Stimulated activated CD8-positive, alpha-beta memory T cell treated with anti-CD3 and anti-CD28 coated beads, Interleukin-4, amount 100 ng/mL, for 1 hour (primary cell): ENCODE results near the gene CLDN6.

Experiments
- DNase-seq, 2 donors: peaks; one replicate each; pipeline ENCODE4 v3.0.0-alpha.2; 2020; ENCODE audit warnings: low read depth in 2 of 2, low spot score in 1 of 2

The CLDN6 gene

DNA sequence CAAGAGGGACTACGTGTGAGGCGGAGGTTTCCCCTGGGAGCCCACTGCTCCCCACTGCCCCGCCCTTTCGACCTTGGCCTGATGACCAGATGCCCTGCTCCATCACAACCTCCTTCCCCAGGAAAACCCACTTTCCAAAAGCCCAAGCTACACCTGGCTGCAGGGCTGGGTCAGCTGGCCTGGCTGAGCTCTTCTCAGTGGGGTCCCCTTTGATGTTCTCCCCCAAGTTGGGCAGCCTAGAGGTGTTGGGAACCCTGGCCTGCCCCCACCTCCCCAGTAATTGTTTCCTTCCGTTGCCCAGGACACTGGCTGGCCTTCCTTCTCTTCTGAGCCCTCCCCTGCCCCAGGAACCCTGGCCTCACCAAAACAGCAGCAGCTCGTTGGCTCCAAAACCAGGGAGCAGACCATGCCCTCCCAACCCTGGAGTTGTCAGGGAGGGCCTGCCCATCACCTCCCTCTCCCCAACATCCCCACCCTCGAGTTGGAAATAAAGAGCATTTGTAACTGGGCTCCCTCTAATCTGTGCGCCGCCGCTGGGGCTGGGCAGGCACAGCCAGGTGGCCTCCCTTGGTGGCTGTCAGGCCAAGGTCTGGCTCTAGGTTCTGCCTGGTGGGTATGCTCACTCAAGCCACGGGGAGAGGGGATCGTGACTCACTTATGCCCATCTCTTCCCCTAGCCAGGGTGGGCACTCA is 3.8 kb downstream of the CLDN6 start:
- no peak for DNase-seq

DNA sequence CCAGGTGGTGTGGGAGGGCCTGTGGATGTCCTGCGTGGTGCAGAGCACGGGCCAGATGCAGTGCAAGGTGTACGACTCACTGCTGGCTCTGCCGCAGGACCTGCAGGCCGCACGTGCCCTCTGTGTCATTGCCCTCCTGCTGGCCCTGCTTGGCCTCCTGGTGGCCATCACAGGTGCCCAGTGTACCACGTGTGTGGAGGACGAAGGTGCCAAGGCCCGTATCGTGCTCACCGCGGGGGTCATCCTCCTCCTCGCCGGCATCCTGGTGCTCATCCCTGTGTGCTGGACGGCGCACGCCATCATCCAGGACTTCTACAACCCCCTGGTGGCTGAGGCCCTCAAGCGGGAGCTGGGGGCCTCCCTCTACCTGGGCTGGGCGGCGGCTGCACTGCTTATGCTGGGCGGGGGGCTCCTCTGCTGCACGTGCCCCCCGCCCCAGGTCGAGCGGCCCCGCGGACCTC is 4.5 kb downstream of the CLDN6 start:
- DNase-seq = no peak

DNA sequence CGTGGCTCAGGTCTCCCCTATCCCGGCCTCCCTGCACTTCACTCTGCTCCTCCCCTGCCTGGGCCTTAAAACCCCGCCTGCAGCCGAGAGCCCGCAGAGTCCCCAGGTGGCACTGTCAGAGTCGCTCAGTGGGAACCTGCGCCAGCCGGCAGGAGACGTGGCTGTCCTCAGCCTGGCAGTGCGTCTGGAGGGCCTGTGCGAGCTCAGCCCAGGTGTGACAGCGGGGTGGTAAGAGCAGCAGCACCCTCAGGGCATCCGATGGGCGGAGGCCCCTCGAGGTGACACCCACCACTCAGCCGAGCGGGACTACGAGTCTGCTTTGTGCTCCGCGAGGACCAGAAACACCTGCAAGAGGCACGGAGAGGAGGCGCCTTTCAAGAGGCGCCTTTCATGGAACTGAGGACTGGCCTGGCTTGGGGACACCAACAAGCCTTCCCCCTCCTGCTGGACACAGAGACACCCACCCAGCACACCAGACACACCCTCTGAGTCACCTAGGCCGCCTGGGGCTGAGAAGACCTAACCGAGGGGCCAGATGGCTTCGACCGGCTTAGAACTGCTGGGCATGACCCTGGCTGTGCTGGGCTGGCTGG is 5.1 kb downstream of the CLDN6 start, which contains the start of gene CLDN9:
Gene CLDN9, plus strand, starts transcription at position 96 of the 593 bp plus-strand sequence. Its CDS starts 440 bp downstream, at position 536.
- DNase-seq = no peak

DNA sequence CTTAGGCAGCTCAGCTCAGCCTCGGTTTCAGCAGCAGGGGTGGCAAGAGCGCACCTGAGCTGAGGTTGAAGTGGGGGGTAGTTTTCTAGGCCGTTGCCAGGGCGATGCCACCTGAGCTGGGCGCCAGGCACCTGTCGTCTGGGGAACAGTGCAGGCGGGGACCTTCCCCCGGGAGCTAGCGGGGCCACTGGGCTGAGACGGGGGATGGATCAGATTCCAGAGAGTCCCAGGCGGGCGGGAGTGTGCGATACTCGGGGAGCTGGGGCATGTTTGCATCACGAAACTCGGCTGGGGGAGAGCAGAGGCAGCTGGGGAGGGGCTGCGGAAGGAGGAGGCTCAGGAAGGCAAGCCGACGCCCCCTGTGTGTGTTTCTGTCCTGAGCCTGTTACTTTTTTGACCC is 5.7 kb downstream of the CLDN6 start:
- DNase-seq = no peak

DNA sequence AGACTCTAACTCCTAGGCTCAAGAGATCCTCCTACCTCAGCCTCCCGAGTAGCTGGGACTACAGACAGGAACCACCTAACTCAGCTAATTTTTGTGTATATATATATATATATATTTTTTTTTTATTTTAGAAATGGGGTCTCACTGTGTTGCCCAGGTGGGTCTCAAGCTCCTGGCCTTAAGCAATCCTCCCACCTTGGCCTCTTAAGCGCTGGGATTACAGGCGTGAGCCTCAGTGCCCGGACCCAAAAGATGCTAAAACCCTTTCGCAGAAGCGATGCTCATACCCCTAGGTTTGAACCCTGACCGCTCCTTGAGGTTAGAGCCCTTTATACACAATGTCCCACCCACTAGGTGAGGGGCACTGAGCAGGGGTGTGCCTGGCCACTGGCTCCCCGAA is 7.5 kb downstream of the CLDN6 start:
- no peak for DNase-seq

DNA sequence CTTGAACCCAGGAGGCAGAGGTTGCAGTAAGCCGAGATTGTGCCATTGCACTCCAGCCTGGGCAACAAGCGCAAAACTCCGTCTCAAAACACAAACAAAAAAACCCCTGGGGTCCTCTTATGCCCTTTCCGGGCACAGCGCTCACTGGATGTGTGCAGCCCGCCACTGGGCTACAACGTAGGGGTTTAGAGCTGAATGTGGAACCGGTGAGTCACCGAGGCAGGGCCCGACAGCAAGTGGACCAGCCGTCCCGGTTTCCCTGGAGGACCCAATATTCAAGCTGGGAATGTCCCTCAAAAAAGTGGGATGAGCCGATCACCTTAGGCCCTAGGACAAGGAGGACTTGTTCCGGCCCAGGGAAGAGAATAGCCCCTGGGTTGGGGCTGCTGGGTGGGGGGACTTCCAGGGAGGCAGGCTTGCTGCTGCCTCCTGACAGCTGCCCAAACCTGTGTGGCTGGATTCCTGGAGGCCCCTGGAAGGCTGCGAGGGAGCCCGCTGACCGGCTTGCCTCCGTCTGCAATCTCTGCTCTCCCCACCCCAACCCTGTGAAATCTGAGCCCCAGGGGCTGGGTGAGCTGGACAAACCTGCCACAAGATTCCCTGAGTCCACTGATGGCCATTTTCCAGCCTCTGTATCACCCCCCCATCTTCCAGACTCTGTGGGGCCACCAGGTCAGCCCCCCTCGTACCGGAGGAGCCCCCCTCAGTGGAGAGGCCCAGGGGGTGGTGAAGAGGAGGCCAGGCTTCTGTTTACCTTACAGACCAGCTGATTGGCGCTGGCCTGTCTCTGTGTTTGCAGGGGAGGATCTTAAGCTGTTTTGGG is 8.2 kb downstream of the CLDN6 start:
- DNase-seq = no peak

DNA sequence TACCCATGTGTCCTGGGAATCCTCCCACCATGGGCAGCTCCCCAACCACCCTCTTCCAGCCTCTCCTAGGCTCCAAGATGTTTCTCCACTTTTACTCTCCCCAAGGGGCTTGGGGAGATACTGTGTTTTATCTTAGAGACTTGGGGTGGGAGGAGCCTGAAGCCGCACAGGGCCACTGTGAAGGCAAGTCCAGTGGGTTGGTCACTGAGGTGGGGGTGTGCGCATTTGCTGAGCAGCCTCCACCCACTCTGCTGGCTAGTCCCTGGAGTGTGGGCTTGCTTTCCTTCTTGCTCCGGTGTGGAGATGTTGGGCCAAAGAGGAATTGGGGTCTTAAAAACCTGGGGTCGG is 9.3 kb downstream of the CLDN6 start:
- no peak for DNase-seq

DNA sequence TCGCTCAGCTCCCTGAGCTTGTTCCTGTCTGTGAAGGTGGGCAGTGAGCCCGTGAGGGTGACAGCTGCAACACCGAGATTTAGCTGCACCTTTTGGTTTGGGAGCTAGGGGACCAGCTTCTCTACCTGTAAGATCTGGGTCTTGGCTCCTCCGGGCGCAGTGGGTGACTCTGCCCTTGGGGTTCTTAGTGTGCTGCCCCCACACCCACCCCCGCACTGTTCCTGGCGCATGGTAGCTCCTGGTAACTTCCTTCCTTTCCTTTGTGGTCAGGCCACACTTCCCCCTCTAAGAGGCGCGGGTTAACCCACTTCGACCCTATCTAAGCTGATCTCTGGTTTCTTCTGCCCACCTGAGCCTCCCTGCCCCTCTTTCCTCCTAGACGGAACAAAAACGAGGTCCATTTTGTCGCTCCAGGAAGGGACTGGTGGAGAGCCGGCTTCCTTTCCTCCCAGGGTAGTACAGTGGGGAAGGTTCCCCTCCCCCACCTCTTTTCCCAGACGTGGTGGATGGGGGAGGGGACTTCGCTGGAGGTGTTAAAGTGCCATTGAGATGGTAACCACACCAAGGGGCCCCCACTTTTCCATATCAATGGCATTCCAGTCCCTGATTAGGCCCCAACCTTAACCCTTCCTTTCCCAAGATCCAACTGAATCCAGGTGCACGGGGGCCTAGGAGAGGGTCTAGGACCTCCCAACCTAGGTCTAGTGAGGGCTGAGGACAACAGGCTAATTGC is 9.9 kb downstream of the CLDN6 start:
- no peak for DNase-seq

DNA sequence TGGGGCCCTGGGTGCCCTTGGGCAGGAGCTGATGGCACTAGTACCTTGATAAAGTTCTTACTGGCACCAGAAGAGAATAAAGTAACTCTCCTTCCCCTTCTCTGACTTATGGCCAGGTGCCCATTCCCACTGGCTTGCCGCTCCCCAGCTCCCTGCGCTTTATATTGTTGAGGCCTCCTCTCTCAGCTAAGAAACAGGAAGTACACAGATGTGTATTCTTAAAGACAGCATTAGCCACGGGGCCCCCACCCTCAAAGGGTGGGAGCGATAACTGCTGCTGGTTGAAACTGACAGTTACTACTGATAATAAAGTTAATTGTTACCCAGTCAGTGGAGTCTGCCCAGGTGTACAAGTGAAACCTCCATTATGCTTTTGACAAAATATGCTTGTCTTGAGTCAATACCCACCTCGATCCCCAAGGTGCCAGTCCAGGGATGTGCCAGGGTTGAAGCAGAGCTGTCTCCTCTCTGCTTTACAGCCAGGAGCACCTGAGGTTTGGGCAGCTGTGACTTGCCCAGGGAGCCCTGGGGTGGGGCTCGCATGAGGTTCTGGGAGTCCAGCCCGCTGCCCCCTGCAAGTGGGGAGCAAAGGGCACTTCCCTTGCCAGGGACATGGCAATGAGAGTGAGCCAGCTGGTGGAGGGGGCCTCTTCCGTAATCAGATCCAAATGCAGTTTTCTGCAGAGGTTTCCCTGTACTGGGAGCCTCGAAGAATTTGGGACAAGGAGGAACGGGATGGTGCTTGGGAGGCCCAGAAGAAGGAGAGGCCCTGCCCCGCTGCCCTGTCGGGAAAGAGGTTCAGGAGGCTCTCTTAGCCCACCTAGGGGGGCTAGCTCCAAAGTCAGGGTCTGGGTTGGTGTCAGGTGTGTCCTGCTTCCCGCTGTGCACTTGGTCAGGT is 10.7 kb downstream of the CLDN6 start:
- DNase-seq = no peak

DNA sequence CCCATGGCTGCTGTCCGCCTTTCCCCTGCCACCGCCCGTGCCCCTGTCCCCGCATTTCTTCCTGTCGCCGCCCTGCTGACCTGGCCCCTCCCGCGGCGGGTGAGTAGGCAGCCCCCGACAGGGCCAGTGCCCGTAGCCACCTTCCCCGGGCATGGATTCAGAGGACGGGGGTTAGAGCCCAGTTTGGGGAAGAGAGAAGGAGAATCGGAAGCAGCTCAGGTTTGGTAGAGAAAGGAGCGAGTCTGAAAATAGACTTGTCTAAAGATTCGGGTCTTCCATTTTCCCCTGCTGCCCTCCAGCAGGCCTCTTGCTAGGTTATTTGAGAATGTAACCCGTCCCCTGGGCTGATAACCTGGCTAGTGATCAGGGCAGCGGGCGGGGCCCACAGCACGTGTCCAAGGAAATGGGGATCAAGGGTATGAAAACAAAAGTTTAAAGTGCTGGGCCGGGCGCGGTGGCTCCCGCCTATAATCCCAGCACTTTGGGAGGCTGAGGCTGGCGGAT is 13.2 kb downstream of the CLDN6 start:
- no peak for DNase-seq

DNA sequence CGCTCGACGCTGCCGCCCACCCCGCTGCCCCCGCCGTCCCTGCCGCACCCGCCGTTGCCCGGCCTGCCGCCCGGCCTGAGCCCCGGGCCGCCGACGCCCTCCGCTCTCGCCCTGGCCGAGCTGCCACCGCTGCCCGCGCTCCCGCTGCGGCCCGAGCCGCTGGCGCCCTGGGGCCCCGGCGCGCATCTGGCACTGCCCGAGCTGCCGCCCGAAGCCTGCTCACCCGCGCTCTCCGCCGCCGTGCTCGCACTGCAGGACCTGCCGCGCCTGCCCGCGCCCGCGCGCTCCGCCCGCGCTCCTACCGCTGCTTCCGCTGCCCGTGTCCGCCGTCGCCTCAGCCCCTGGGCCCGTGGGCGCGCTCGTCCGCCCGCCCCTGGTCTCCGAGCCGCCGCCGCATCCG is 13.7 kb downstream of the CLDN6 start:
- DNase-seq = no peak

DNA sequence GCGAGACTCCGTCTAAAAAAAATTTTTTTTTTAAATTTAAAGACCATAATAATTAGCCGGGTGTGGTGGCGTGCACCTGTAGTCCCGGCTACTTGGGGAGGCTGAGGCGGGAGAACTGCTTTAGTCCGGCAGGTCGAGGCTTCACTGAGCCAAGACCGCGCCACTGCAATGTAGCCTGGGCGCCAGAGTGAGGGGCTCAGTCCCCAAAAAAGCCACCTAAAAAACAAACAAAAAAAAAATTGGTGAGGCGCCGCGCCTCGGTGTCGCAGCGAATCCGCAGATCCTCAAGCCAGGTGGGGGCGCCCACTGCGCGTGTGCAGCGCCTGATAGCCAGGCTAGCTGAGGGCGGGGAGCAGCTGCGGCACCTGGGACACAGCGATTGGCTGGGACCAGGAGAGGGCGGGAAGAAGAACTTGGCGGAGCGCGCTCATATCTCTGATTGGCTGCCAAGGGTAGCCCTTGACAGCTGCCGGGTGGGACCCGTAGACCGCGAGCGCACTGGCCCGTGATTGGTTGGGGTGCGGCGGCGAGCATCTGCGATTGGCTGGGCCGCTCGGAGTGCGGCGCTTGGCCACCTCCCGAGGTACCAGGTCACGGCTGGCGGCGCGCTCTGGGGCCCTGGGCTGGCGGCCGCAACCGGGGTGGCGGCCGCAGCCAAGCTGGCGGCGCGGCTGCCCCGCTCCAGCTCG is 14.3 kb downstream of the CLDN6 start:
- peak; percentile 81 to 94 for DNase-seq

DNA sequence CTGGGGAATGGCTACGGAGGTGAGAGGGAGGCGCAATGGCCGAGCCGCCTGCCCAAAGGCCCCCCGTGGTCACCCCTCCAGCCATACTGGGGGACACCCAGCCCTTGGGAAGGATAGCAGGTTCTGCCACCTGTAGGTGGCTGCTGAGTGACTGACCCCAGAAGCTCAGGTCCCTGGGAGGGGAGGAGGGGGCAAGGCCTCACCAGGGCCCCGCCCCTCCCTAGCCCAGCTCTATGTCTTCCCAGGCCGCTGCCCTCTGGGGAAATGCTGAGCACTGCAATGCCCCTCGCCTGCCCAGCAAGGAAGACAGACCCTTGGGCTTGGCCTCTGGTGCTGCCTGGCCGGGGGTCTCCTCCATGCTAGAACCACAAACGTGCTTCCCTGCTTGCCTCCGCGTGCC is 16.7 kb downstream of the CLDN6 start:
- no peak for DNase-seq

DNA sequence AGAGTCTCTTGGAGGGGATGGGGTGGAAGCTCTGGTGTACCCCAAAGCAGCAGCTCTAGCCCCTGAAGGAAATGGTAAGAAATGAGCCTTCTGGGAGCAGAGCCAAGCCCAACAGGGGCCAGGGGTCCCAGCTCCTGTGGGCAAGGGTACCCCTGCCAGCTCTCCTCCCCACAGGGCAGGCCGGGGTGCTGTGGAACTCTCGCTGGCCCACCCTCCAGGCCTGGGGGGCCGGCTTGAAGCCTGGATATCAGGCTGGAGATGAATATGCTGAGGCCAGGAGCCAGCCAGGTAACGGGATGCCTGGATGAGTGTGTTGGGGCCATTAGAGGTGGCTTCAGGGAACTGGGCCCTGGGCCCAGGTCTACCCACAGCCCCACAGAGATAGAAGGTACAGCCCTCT is 17.4 kb downstream of the CLDN6 start:
- DNase-seq = no peak

DNA sequence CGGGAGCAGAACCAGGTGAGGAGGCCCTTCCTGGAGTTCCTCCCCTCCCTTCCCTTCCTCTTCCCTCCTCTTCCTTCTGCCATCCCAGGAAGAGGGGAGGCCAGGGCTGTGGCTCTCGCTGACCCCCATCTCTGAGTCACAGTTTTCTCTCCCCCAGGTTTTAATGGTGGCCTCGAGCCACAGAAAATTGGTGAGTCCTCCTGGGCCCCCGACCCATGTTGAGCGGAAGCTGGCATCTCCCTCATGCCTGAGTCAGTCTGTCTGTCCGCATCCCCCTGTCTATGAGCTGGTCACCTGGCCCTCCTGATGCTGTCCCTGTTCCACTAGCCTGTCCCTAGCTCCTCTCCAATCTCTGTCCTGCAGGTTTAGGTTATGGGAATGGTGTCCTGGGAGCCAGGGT is 18.1 kb downstream of the CLDN6 start:
- DNase-seq = no peak

DNA sequence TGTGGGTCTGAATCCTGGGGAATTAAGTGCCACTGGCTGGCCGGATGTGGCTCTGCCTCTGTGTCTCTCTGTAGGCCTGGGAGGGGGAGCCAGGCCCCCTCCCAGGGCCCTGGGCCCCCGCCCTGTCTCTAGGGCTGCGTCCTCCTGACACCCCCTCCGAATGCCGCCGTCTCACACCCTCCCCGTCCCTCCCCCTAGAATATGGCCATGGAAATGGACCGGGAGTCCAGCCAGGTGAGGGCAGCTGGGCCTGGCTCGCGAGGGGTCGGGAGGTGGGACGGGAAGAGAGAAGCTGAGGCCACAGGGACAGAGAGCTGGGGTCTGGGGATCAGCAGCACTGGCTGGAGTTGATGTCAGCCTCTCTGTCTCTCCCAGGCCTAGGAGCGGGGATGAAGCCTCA is 21.7 kb downstream of the CLDN6 start:
- no peak for DNase-seq

DNA sequence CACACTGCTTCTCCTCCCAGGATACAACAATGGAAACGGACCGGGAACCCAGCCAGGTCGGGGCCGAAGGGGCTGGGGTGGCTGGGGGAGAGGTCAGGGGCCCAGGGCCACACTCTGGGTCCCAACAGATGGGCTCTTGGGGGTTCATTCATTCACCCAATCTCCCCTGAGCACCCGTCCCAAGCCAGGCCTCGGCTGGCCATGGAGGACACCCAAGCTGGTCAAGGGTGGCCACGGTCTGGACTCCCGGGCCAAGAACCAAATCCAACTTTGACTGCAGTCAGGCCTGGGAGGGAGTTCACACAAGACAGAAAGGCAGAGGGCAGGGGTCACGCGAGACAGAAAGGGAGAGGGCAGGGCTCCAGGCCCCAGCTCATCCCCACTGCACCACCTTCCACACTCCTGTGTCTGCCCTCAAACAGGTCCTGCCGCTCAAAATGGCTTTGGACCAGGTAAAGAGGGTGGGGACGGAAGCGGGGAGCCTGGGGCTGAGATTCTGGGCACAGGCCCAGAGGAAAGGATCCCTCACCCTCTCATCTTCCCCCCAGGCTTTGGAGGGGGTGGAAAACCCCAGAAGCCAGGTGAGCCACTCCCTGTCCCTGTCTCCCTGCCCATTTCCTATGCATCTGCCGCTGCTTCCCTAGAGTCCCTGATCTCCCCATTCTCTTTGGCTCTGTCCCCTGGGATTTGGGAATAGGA is 25.5 kb downstream of the CLDN6 start:
- no peak for DNase-seq

DNA sequence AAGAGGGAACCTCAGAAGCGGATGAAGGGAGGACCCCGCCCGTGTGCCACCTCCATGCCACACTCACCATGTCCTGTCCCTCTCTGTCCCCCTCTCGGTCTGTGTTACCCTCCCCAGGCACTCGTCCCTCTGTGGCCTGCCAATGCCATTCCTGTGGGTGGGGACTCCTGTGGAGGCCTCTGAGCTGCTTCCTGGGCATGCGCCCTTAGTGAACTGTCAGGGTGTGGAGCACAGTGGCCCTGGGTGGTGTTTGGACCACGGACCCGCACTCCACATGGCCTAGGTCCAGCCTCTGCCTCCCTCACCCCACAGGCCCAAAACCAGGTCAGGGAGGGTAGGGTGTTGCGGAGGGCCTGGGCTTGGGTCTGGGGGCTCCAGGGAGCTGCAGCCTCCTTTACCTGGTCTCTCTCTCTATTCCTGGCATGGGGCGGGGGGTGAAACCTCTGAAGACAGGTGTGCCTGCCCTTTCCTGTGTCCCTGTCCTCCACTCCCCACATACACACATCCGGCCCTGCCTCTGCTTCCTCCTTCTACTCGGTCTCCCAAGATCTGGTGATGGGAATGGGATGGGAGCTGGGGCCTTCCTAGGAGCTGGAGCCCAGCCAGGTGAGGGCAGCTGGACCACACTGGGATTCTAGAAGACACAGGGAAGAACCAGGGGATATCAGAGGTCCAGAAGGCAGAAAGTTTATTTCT is 26.3 kb downstream of the CLDN6 start:
- no peak for DNase-seq

DNA sequence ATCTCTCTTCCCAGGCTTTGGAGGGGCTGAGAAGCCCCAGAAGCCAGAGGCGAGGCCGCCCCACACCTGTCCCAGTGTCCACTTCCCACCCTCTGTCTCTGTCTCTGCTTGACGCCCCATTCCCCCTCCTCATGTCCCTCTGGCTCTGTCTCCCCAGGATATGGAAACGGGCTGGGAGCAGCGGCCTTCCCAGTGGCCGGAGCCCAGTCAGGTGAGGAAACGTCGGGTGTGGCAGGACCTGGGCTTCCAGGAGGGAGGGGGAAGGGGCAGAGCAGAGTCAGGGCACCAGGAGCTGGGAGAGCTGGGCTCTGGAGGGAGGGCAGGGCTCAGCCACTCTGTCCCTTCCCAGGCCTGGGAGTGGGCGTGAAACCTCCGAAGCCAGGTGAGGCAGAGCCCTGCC is 27.1 kb downstream of the CLDN6 start:
- no peak for DNase-seq
